Erythroblast (primary cell): Measurements from ENCODE around the gene STAT6.
A peak's percentile ranks its signal among the peaks of the same experiment; 100 is the strongest.
"Not testable (repeated sequence)": the region's sequence is repeated elsewhere in the genome, so short reads cannot be mapped to it uniquely, and the experiment has no call there.

ENCODE experiments used
- DNase-seq, 2 experiments: peaks; one replicate each; lab custom pipeline; 2025; lab: John Stamatoyannopoulos, UW
- GATA1 ChIP-seq: IDR thresholded peaks from 2 replicates; pipeline ENCODE4 v1.6.1; 2011; ENCODE audit warnings: low read depth, mild to moderate bottlenecking, control low read depth, low read length, moderate library complexity
- POLR2A ChIP-seq: IDR thresholded peaks from 2 replicates; pipeline ENCODE4 v1.6.1; 2011; ENCODE audit warnings: mild to moderate bottlenecking, low read length

The STAT6 gene

GRCh38 chr12:57087010-57087690 lies 24.0 kb downstream of the STAT6 start:
- TF ChIP-seq POLR2A (peak; percentile 27), GATA1 (no peak)
- DNase-seq, result peak; percentile 80 to 85

DNA sequence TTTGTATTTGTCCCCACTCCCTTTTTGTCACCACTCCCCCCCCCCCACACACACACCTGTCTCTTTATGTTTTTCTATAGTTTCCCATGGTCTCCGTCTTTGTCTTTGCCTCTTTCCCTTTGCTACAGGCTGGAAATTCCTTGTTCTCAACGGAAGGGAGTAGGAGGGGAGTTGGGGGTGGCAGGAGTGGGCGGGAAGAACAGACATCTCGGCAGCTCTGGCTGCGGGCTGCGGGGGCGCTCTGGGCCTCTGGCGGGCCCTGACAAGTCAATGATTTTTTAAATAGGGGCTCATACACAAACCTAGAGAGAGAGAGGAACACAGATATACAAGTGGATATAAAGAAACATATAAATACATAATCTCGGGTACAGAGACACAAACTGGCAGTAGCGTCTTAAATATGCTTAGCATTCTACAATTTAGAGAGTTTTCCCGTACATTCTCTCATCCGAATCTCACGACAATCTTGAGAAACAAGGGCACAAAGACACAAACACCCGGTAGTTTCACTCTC lies 24.6 kb downstream of the STAT6 start:
- peak; percentile 60 to 65 for DNase-seq
- no peak for TF ChIP-seq POLR2A
- TF ChIP-seq GATA1, result no peak

GRCh38 chr12:57085999-57086492 lies 25.1 kb downstream of the STAT6 start:
- DNase-seq, result peak; percentile 43 to 49

GRCh38 chr12:57080855-57081254 lies 30.3 kb downstream of the STAT6 start:
- DNase-seq, result no peak
- no peak for TF ChIP-seq POLR2A
- TF ChIP-seq GATA1, result no peak

More at GRCh38 chr12:57085999-57086492, 25.1 kb downstream of the STAT6 start:
- TF ChIP-seq POLR2A (no peak), GATA1 (no peak)

DNA sequence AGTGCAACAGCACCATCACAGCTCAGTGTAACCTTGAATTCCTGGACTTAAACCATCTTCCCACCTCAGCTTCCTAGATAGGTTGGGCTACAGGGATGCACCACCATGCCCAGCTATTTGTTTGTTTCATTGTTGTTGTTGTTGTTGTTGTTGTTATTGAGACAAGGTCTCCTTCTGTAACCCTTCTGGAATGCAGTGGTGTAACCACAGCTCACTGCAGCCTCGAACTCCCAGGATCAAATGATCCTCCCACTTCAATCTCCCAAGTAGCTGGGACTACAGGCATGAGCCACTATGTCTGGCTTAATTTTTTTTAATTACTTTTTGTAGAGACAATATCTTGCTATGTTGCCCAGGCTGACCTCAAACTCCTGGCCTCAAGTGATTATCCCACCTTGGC lies 31.3 kb downstream of the STAT6 start:
- TF ChIP-seq POLR2A (no peak), GATA1 (no peak)
- DNase-seq, result peak in 1 of 2 experiments; percentile 38

DNA sequence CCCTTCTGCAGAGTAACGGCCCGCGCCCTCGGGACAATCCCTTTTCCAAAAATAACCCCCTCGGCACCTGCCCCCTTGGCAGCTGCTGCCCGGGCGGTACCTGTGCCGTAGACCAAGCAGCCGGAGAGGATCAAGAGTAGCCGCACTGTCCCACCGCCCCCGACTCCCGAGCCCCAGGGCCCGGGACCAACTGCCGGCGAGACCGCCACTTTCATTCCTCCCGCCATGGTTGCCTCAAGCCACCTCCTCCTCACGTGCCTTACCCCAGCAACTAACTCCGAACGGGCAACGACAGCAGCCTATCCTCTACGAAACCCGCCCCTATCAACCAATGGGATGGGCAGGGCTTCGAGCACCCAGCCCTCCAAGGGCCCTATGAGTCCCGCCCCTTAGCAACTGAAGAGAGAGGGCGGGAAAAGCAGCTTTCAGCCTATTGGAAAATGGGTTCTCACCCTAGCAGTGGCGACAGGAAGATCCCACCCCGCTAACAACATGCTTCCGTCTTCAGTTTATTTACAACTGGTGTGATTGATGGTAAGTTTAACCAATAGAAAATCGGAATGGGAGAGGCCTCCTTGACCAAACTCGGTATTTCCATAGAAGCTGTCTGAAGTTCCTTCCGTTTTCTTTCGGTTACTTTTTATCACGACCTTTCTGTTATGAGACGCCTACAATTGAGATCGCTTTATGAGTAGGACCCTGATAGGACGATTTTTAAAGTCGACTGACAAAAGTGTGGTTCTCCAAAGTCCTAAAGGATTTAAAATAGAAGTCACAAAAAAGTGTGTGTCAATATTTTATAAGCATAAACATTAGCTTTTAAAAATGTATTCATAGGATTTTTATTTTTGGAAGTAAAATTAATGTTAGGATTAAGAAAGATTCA lies 32.4 kb downstream of the STAT6 start, which contains the start of gene NEMP1:
Gene NEMP1 (minus strand): TSS at position 273 of the 886 bp plus-strand sequence. CDS start 46 bp downstream, at position 227.
- DNase-seq, result peak; percentile 99 to 100
- TF ChIP-seq GATA1, result no peak
- TF ChIP-seq POLR2A, result peak; percentile 96

DNA sequence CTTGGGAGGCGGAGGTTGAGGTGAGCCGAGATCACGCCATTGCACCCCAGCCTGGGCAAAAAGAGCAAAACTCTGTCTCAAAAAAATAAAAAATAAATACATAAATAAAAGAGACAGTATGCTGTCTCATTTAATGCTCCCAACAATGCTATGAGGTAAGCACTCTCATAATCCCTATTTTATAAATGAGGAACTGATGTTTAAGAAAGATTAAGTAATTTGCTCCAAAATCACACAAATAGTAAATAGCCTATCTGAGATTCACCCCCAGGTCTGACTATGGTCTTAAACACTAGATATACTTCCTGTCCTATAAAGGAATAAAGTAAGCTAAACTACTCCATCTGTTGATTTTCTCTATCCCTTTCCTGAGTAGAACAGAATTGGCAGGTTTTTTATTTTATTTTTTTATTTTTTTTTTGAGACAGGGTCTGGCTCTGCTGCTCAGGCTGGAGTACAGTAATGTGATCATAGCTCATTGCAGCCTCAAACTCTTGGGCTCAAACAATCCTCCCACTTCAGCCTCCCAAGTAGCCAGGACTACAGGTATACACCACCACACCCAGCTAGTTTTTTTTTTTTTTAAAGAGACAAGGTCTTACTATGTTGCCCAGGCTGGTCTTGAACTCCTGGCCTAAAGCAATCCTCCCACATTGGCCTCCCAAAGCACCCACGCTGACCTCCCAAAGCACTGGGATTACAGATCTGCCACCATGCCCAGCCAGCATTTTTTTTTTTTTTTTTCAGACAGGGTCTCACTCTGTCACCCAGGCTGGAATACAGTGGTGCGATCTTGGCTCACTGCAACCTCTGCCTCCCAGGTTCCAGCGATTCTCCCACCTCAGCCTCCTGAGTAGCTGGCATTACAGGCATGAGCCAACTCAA lies 37.4 kb downstream of the STAT6 start:
- not testable (repeated sequence) for DNase-seq

DNA sequence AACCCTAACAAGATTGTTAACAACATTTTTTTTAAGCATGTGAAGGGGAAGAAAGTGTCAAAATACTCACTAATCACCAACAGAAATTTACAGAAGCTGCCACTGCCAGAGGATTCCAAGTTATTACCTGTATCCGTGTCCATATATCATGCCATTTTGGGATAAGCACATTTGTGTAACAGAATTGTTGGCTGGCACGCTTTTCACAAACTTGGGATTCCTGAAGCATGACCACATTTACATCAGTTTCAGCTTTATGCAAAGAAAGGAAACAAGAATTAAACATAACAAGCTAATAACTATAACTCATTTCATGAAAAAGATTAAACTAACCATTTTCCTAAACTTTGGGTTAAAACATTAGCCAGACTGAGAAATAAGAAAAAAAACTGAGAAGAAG lies 38.5 kb downstream of the STAT6 start:
- no peak for DNase-seq
- no peak for TF ChIP-seq GATA1
- TF ChIP-seq POLR2A, result no peak

- TF ChIP-seq GATA1, result no peak
- TF ChIP-seq POLR2A, result no peak
- DNase-seq, result peak; percentile 81 to 88
Measured at GRCh38 chr12:57069523-57069922, 41.6 kb downstream of the STAT6 start.

- TF ChIP-seq GATA1, result no peak
- DNase-seq, result no peak
Measured at GRCh38 chr12:57066245-57066644, 44.9 kb downstream of the STAT6 start.

DNA sequence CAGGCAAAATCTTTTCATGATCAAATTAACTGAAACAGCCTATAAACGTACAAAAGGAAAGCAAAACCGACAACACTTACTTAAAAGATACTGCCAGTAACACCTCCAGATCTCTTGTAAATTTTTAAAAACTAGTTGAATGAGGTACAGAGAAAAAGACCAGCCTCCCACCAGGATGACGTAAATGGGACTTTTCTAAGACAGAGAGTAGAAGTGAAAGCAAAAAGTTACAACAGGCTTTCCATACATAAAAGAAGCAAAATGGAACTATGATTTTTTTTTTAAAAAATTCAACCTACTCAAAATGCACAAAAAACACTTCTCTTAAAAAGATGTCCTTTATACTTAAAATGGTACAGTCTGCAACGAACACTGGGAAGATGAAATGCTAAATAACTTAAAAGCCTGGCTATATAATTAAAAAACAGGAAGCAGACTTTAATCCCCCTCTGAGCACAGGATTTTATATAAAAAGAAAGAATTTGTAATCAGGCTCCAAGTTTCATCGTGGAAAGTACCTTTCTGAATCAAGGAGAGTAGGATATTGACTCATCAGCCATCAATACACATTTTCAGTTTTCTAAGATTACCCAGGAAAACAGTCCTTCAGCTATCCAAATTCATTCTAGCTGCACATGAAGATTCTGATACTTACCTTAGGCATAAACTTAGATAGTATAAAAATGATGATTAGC lies 47.0 kb downstream of the STAT6 start:
- DNase-seq, result no peak
- TF ChIP-seq GATA1 (no peak), POLR2A (no peak)

- TF ChIP-seq GATA1 (no peak), POLR2A (no peak)
- no peak for DNase-seq
Measured at GRCh38 chr12:57058454-57058853, 52.7 kb downstream of the STAT6 start.

DNA sequence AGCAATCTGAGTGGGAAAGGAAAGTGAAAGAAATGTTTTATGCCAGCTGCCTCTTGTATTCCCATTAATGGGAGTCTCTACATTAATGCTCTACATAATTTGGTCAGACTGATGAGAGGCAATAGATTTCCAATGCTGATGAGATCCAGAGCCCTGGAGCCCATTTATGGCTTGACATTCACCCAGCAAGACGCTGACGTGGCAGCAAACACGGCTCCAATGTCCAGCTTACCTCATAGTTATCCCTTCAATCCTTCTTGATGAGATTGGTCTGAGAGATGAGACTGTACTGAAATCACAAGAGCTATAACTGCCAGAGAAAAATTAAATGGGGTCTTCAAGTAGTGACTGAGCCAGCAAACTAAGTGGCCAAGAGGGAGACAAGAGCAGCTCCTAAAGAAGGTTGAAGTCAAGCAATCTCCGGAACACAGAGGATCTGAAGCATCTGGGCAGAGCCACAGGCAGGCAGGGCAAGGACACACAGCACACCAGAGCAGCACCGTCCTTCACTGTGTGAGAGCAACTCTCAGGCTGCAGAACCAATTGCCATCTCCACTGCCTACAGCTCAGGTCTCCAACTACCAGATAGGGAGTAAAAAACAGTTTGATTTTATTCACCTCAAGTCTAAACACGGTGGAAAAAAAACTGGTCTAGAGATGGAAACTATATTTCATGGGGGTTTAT lies 54.0 kb downstream of the STAT6 start:
- no peak for TF ChIP-seq POLR2A
- TF ChIP-seq GATA1, result no peak
- DNase-seq, result no peak
